Measurements from ENCODE around the gene CCDC50. TPM values are rescaled to one million over a fixed set of nuclear protein-coding genes. Genes with fewer than 3 reads are reported as not detected.

The CCDC50 gene
- total RNA-seq, 1 experiment from 2014 or later = not detected

DNA sequence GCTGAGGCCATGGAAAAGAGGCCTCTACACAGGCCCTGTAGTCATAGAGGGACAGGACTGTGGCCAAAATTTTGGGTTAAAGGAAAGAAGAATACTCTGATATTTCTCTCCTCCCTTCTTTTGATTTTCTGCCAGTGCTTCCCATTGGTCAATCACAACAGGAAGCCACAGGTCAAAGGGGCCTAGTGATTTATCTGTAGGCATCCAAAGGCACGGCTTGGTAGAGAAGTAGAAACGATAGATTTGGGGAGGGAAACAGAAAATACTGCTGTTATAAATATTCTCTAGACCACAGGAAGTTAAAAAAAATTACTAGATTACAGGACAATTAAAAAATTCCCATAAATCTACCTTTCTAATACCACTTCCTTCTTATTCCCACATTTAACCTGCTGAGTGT, 1.7 kb upstream of the CCDC50 start:
- no peaks in the 10 kb centered on the region for H3K36me3 ChIP-seq (ENCODE audit: insufficient read depth, low read length)
- no peak overlapping the region for H3K4me3 ChIP-seq (ENCODE audit: low read length)
- no peaks in the 10 kb centered on the region for H3K4me1 ChIP-seq (ENCODE audit: low read length)
- DNase-seq = no peak
- no peak overlapping the region for H3K27ac ChIP-seq (ENCODE audit: low read length)
- H3K4me2 ChIP-seq (ENCODE audit: low read depth, low read length, poor library complexity, severe bottlenecking) = no peak overlapping the region
- H3K9ac ChIP-seq (ENCODE audit: low read length) = no peak overlapping the region
- H2AFZ ChIP-seq (ENCODE audit: low read length) = no peak overlapping the region
- H3K27me3 ChIP-seq (ENCODE audit: low read length) = no peaks in the 10 kb centered on the region
- peaks cover 29% of the 10 kb centered on the region for H3K9me3 ChIP-seq (ENCODE audit: low read length)
- H3K9me2 ChIP-seq (replicated peaks; ENCODE audit: insufficient read depth, low read length) = no peaks in the 10 kb centered on the region
- no peaks in the 10 kb centered on the region for H3K79me2 ChIP-seq (ENCODE audit: low read length)
- H4K20me1 ChIP-seq (ENCODE audit: insufficient read depth, low read depth, low read length) = no peaks in the 10 kb centered on the region

DNA sequence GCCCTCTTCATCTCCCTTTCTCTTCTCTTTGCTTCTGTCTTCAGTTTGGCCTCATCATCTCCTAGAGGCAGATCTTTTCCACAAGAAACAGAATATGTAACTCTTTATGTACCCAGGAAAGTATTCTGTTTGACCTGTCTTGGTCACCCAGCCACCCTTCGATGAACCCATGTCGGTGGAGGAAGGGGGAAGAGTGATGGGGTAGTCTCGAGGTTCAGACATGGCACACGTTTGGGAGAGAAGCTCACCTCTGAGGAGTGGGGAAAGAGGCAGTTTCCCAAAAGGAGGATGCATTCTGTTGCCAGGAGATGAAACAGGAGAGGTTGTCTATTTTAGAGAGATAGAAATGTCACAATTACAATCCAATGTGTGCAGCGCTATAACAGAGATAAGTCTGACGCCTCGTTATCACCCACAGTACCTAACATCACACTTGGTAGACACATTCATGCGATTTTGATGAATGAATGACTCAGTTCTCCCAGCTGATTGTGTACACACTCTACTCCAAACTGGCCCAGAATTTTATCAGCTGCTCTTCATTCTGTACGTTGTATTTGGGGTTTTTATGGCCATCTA, 722 bp upstream of the CCDC50 start:
- Histone ChIP-seq H3K27ac (ENCODE audit: low read length) (no peak overlapping the region), H3K4me1 (ENCODE audit: low read length) (no peaks in the 10 kb centered on the region), H3K27me3 (ENCODE audit: low read length) (no peaks in the 10 kb centered on the region), H4K20me1 (ENCODE audit: insufficient read depth, low read depth, low read length) (no peaks in the 10 kb centered on the region), H3K9ac (ENCODE audit: low read length) (no peak overlapping the region), H3K9me2 (replicated peaks; ENCODE audit: insufficient read depth, low read length) (no peaks in the 10 kb centered on the region), H3K79me2 (ENCODE audit: low read length) (no peaks in the 10 kb centered on the region), H3K36me3 (ENCODE audit: insufficient read depth, low read length) (no peaks in the 10 kb centered on the region), H2AFZ (ENCODE audit: low read length) (no peak overlapping the region), H3K4me3 (ENCODE audit: low read length) (no peak overlapping the region), H3K4me2 (ENCODE audit: low read depth, low read length, poor library complexity, severe bottlenecking) (no peak overlapping the region), H3K9me3 (ENCODE audit: low read length) (peaks cover 22% of the 10 kb centered on the region)
- no peak for DNase-seq

DNA sequence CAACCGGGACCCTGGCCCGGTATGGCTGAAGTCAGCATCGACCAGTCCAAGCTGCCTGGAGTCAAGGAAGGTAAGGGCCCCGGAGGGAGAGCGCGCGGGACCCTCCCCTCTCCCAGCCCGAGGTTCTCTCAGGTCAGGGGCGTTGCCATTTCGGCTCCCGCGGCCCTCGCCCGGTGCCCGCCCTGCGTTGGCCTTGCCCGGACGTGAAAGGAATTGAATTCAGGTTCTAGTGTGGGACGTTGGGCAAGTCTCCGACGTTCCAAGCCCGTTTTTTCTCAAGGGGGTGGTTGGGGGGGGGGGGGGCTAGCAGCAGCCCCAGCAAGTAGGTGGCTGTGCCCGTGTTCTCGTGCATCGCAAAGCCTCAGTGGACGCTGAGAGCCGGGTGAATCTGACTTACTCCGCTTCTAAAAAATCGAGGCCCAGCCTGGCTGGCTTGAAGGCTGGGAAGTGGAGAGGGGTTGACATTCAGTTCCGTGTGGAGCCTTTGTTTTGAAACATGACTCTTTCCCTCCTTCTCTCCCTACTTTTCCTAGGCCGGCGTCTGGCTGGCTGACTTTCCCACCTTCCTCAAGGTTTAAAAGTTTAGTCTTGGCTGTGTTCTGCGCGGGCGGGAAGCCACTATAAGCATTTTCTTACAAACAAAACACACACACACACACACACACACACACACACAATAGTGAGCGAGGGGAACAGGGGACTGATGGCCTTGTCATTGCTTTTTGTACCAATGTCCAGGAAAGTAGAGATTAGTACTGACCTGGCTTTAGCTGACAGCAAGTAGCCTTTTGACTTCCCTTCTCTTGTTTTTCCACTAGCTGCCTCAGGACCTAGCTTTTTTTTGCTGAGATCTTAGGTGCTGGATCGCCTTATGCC, 698 bp downstream of the CCDC50 start, which contains the start of gene UTS2B:
Gene UTS2B (minus strand): TSS at position 873 of the 876 bp plus-strand sequence. CDS start 48,337 bp downstream, outside the sequence.
- no peak for DNase-seq
- no peak within 1 kb of the TSS for H3K4me3 ChIP-seq (ENCODE audit: low read length)

DNA sequence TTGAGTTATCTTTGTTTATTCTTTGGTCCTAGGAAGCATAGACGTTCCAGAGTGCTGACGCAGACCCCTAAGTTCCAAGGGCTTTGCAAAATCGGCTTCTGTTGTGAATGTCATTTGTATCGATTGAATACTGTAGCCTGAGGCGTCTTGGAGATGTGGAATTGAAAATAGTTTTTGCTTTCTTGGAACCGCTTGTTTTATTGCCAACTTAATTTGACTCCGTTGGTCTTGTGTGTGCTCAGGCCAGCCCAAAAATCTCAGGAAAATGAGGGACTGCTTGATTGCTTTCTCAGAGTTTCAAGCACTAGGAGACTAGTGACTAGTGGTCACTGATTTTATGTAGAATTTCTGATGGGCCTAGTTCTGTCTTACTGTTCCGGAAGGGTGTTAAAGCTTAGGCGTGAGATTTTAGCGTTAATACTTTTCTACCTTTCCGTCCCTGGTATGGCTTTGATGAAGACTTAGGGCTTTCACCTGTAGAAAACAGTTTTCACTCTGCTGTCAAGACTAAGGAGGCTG, 1.4 kb downstream of the CCDC50 start:
- no peaks in the 10 kb centered on the region for H3K36me3 ChIP-seq (ENCODE audit: insufficient read depth, low read length)
- no peaks in the 10 kb centered on the region for H3K9me2 ChIP-seq (replicated peaks; ENCODE audit: insufficient read depth, low read length)
- no peak for DNase-seq
- H2AFZ ChIP-seq (ENCODE audit: low read length) = no peak overlapping the region
- no peaks in the 10 kb centered on the region for H3K4me1 ChIP-seq (ENCODE audit: low read length)
- no peaks in the 10 kb centered on the region for H3K79me2 ChIP-seq (ENCODE audit: low read length)
- H3K27me3 ChIP-seq (ENCODE audit: low read length) = no peaks in the 10 kb centered on the region
- H3K4me2 ChIP-seq (ENCODE audit: low read depth, low read length, poor library complexity, severe bottlenecking) = no peak overlapping the region
- H3K9me3 ChIP-seq (ENCODE audit: low read length) = peaks cover 22% of the 10 kb centered on the region
- no peak overlapping the region for H3K9ac ChIP-seq (ENCODE audit: low read length)
- no peak overlapping the region for H3K27ac ChIP-seq (ENCODE audit: low read length)
- H4K20me1 ChIP-seq (ENCODE audit: insufficient read depth, low read depth, low read length) = no peaks in the 10 kb centered on the region
- H3K4me3 ChIP-seq (ENCODE audit: low read length) = no peak overlapping the region

More for the DNA sequence above, 698 bp downstream of the CCDC50 start, which contains the start of gene UTS2B:
- H3K9me2 ChIP-seq (replicated peaks; ENCODE audit: insufficient read depth, low read length) = no peaks in the 10 kb centered on the region
- no peaks in the 10 kb centered on the region for H3K27me3 ChIP-seq (ENCODE audit: low read length)
- no peak within 1 kb of the TSS for H3K9ac ChIP-seq (ENCODE audit: low read length)
- H3K79me2 ChIP-seq (ENCODE audit: low read length) = no peaks in the 10 kb centered on the region
- peaks cover 20% of the 10 kb centered on the region for H3K9me3 ChIP-seq (ENCODE audit: low read length)
- no peak within 1 kb of the TSS for H3K27ac ChIP-seq (ENCODE audit: low read length)
- no peaks in the 10 kb centered on the region for H4K20me1 ChIP-seq (ENCODE audit: insufficient read depth, low read depth, low read length)
- H3K36me3 ChIP-seq (ENCODE audit: insufficient read depth, low read length) = no peaks in the 10 kb centered on the region
- H2AFZ ChIP-seq (ENCODE audit: low read length) = no peak within 1 kb of the TSS
- no peak within 1 kb of the TSS for H3K4me2 ChIP-seq (ENCODE audit: low read depth, low read length, poor library complexity, severe bottlenecking)
- no peaks in the 10 kb centered on the region for H3K4me1 ChIP-seq (ENCODE audit: low read length)

DNA sequence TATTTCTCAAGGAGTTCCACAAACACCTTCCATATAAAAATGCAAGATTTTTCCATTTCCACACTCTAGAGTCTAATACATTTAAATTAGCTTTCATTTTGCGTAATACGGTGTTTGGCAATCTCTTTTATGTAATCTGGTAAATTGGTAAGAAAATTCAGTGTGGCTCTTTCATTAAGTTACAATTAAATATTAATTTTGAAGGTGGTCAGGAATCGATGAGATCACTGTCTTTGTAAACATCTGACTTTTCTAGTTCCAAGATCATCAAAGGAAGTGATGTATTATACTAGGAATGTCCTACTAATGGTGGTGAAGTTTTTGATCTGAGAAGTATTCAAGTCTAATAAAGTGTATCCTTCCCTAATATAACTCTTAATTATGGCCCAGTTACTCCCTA, 2.2 kb downstream of the CCDC50 start:
- Histone ChIP-seq H3K36me3 (ENCODE audit: insufficient read depth, low read length) (no peaks in the 10 kb centered on the region), H4K20me1 (ENCODE audit: insufficient read depth, low read depth, low read length) (no peaks in the 10 kb centered on the region), H3K79me2 (ENCODE audit: low read length) (no peaks in the 10 kb centered on the region), H2AFZ (ENCODE audit: low read length) (no peak overlapping the region), H3K4me3 (ENCODE audit: low read length) (no peak overlapping the region), H3K9me2 (replicated peaks; ENCODE audit: insufficient read depth, low read length) (no peaks in the 10 kb centered on the region), H3K9me3 (ENCODE audit: low read length) (peaks cover 20% of the 10 kb centered on the region), H3K9ac (ENCODE audit: low read length) (no peak overlapping the region), H3K4me1 (ENCODE audit: low read length) (no peaks in the 10 kb centered on the region), H3K27me3 (ENCODE audit: low read length) (no peaks in the 10 kb centered on the region), H3K27ac (ENCODE audit: low read length) (no peak overlapping the region), H3K4me2 (ENCODE audit: low read depth, low read length, poor library complexity, severe bottlenecking) (no peak overlapping the region)
- no peak for DNase-seq

DNA sequence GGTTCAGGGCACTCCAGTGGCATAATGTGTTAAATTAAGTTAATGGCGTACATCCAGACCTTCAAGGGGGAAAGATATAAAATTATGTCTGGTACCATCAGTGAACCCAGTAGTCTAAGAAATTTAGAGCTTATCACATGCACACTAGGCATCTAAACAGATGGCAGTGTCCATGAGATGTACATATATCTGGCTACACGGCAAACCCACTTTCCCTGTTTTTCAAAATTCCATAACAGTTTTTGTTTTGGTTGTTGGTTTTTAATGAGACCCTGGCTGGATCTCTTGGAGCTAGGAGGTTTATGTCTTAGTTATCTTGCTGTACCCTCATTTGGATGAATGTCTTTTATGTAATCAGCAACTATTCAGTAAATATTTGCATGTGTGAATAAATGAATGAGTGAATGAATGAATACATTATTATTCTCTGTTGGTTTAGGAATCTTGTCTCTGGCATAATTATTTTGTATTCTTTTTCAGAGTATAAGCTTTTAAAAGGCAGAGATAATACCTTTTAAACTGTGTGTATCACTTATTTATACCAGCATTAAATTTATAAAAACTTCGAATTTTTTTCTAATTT, 4.2 kb downstream of the CCDC50 start:
- Histone ChIP-seq H3K9me2 (replicated peaks; ENCODE audit: insufficient read depth, low read length) (no peaks in the 10 kb centered on the region), H4K20me1 (ENCODE audit: insufficient read depth, low read depth, low read length) (no peaks in the 10 kb centered on the region), H3K4me2 (ENCODE audit: low read depth, low read length, poor library complexity, severe bottlenecking) (no peak overlapping the region), H2AFZ (ENCODE audit: low read length) (no peak overlapping the region), H3K27me3 (ENCODE audit: low read length) (no peaks in the 10 kb centered on the region), H3K9ac (ENCODE audit: low read length) (no peak overlapping the region), H3K4me3 (ENCODE audit: low read length) (no peak overlapping the region), H3K79me2 (ENCODE audit: low read length) (no peaks in the 10 kb centered on the region), H3K36me3 (ENCODE audit: insufficient read depth, low read length) (no peaks in the 10 kb centered on the region), H3K9me3 (ENCODE audit: low read length) (peaks cover 21% of the 10 kb centered on the region; the same call in 1 of the 2 replicates), H3K4me1 (ENCODE audit: low read length) (no peaks in the 10 kb centered on the region), H3K27ac (ENCODE audit: low read length) (no peak overlapping the region)
- no peak for DNase-seq

DNA sequence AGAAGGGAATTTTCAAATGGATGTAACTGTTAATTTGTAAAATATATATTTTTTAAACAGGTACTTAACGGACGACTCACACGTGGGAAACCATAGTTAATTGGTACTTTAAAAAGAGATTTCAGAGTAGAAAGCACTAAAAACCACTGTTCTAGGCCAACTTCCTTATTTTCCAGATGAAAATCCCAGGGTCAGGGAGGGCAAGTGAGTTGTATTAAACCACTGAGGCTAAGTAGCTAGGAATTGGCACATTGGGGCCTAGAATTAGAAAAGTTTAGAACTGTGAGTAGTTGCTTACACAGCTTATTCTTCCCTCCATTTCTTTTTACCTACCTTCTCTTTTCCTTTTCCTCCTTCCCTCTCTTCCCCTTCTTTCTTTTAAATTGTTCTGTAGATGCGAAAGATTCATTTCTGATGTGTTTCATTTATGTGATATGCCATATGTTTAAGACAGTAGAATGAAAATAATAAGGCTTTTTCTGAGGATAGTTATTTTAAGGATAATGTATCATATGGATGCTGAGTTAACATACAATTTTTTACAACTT, 5.2 kb downstream of the CCDC50 start:
- Histone ChIP-seq H3K27ac (ENCODE audit: low read length) (no peak overlapping the region), H3K9ac (ENCODE audit: low read length) (no peak overlapping the region), H3K9me3 (ENCODE audit: low read length) (peaks cover 22% of the 10 kb centered on the region; the same call in 1 of the 2 replicates), H3K4me1 (ENCODE audit: low read length) (no peaks in the 10 kb centered on the region), H3K4me3 (ENCODE audit: low read length) (no peak overlapping the region), H3K9me2 (replicated peaks; ENCODE audit: insufficient read depth, low read length) (no peaks in the 10 kb centered on the region), H3K79me2 (ENCODE audit: low read length) (no peaks in the 10 kb centered on the region), H4K20me1 (ENCODE audit: insufficient read depth, low read depth, low read length) (no peaks in the 10 kb centered on the region), H3K4me2 (ENCODE audit: low read depth, low read length, poor library complexity, severe bottlenecking) (no peak overlapping the region), H2AFZ (ENCODE audit: low read length) (no peak overlapping the region), H3K36me3 (ENCODE audit: insufficient read depth, low read length) (no peaks in the 10 kb centered on the region), H3K27me3 (ENCODE audit: low read length) (no peaks in the 10 kb centered on the region)
- DNase-seq = no peak

DNA sequence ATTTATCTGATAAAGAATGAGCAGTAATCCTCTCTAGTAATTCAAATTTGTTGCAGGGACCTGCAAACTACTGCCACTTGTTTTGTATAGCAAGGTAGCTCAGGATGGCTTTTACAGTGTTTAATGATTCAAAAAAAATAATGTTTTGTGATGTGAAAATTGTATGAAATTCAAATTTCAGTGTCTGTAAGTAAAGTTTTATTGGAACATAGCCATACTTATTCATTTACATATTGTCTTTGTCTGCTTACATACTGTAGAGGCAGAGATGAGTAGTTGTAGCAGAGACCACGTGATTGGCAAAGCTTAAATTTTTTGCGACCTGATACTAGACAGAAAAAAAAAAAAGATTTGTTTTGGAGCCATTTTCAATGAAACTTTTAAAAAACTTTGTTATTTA, 7.6 kb downstream of the CCDC50 start:
- H4K20me1 ChIP-seq (ENCODE audit: insufficient read depth, low read depth, low read length) = no peaks in the 10 kb centered on the region
- no peak overlapping the region for H3K4me2 ChIP-seq (ENCODE audit: low read depth, low read length, poor library complexity, severe bottlenecking)
- peaks cover 14% of the 10 kb centered on the region; the same call in 1 of the 2 replicates for H3K9me3 ChIP-seq (ENCODE audit: low read length)
- H3K4me1 ChIP-seq (ENCODE audit: low read length) = no peaks in the 10 kb centered on the region
- H3K9me2 ChIP-seq (replicated peaks; ENCODE audit: insufficient read depth, low read length) = no peaks in the 10 kb centered on the region
- no peak overlapping the region for H3K9ac ChIP-seq (ENCODE audit: low read length)
- no peaks in the 10 kb centered on the region for H3K79me2 ChIP-seq (ENCODE audit: low read length)
- no peaks in the 10 kb centered on the region for H3K27me3 ChIP-seq (ENCODE audit: low read length)
- H3K27ac ChIP-seq (ENCODE audit: low read length) = no peak overlapping the region
- DNase-seq = no peak
- H3K36me3 ChIP-seq (ENCODE audit: insufficient read depth, low read length) = no peaks in the 10 kb centered on the region
- H2AFZ ChIP-seq (ENCODE audit: low read length) = no peak overlapping the region
- no peak overlapping the region for H3K4me3 ChIP-seq (ENCODE audit: low read length)
